Breast epithelium (tissue), 4 donors: Measurements from ENCODE around the gene ANG. TPM values are rescaled to one million over a fixed set of nuclear protein-coding genes. Genes with fewer than 3 reads are reported as not detected.

Experiments
- DNase-seq, 2 donors: peaks; one replicate each; pipeline ENCODE4 v3.0.0-alpha.2; 2019; ENCODE audit warnings: low spot score in 2 of 2
- H3K27ac ChIP-seq, 2 donors: fragments of 200-600 bp; sonication (generic) in 1 of 2; one replicate each; pipeline ENCODE4 v1.5.1; 2016 to 2019; ENCODE audit warnings: mild to moderate bottlenecking in 1 of 2
- H3K27me3 ChIP-seq, 2 donors: fragments of 200-600 bp; sonication (generic) in 1 of 2; one replicate each; pipeline versions ENCODE4 v1.5.1 to v1.6.0; 2017 to 2019; ENCODE audit warnings: control low read depth in 1 of 2, mild to moderate bottlenecking in 1 of 2
- H3K36me3 ChIP-seq: fragments of 200-600 bp; one replicate; pipeline ENCODE4 v1.5.1; 2019
- H3K4me1 ChIP-seq, 2 donors: fragments of 200-600 bp; sonication (generic); one replicate each; pipeline ENCODE4 v1.5.1; 2016 to 2019; ENCODE audit warnings: control low read depth in 1 of 2
- H3K4me3 ChIP-seq, 3 donors: fragments of 200-600 bp; sonication (generic); 1 replicate in 2 of 3; 2 replicates in 1 of 3; pipeline ENCODE4 v1.5.1; 2016 to 2019; ENCODE audit warnings: mild to moderate bottlenecking in 3 of 3, moderate library complexity in 2 of 3
- H3K9me3 ChIP-seq, 2 donors: fragments of 200-600 bp; sonication (generic) in 1 of 2; one replicate each; pipeline ENCODE4 v1.5.1; 2016 to 2019; ENCODE audit warnings: control low read depth in 1 of 2
- CTCF ChIP-seq, 3 donors: fragments of 450-650 bp; IDR thresholded peaks; one replicate each; pipeline ENCODE4 v1.5.1; 2016 to 2017; ENCODE audit warnings: antibody characterized with exemption in 3 of 3, mild to moderate bottlenecking in 3 of 3, moderate library complexity in 3 of 3
- POLR2A ChIP-seq: fragments of 450-650 bp; IDR thresholded peaks from one replicate; pipeline ENCODE4 v1.6.1; 2016; ENCODE audit warnings: antibody characterized with exemption, mild to moderate bottlenecking, moderate library complexity
- POLR2AphosphoS5 ChIP-seq, 3 donors: sonication (generic); formaldehyde crosslinking; IDR thresholded peaks; one replicate each; pipeline ENCODE4 v1.6.1; 2017; ENCODE audit warnings: antibody characterized with exemption in 3 of 3
- intact Hi-C: fragments of 100-400 bp; cut with DNase I; formaldehyde crosslinking; loops from one replicate; pipeline ENCODE4 v1.15.1; 2023; ENCODE audit warnings: low total_unique reads
- total RNA-seq, 3 donors: library from RNA; depleted of rRNA; stranded (reverse); fragments of >200 nt; gene quantifications; one replicate each; pipeline ENCODE4 v1.1.0, GENCODE V29; 2016

The ANG gene
- total RNA-seq, 3 donors from 2014 or later = 49.2 to 59.8 (median 55.5) TPM

- H3K27me3 ChIP-seq = peaks cover 0 to 22% of the 10 kb centered on the region in 2 donors
- H3K27ac ChIP-seq = no peak overlapping the region
- TF ChIP-seq CTCF (IDR thresholded peaks at IDR 0.05) = no peak
- TF ChIP-seq POLR2AphosphoS5 (IDR thresholded peaks at IDR 0.05) = no peak
- no peak for TF ChIP-seq POLR2A
- H3K4me1 ChIP-seq = no peaks in the 10 kb centered on the region
- intact Hi-C loops = no loop called here
- DNase-seq = no peak
- H3K4me3 ChIP-seq = no peak overlapping the region
- H3K36me3 ChIP-seq = no peaks in the 10 kb centered on the region
- H3K9me3 ChIP-seq = no peaks in the 10 kb centered on the region
Measured at GRCh38 chr14:20645481-20645880, 43.1 kb upstream of the ANG start.

GRCh38 chr14:20652996-20653975 lies 35.3 kb upstream of the ANG start:
- H3K4me3 ChIP-seq = peak overlapping the region in 1 of 3 donors; percentile 12
- no peak overlapping the region for H3K27ac ChIP-seq
- no peak for TF ChIP-seq POLR2A
- H3K36me3 ChIP-seq = no peaks in the 10 kb centered on the region
- H3K27me3 ChIP-seq = peaks cover 4 to 56% of the 10 kb centered on the region in 2 donors
- intact Hi-C loops = no loop called here
- no peak for DNase-seq
- H3K9me3 ChIP-seq = no peaks in the 10 kb centered on the region
- no peaks in the 10 kb centered on the region for H3K4me1 ChIP-seq

DNA sequence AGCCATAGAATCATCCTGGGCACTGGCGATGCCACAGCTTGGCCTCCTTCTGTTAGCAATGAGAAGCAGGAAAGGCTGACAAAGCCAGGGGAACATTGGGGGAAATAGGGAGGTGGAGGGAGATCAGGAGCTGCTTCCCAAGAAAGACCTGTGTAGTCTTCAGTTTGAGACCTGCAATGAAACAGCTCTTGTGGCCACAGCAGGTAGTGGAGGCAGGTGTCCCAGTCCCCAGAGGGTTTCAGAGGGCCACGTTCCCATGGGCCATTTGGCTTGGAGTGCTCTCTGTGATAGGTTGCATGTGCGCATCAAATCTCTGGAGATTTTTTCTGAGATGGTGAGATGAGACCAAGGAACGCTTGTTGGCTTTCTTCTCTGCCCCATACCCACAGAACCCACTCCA lies 32.7 kb upstream of the ANG start:
- Histone ChIP-seq H3K36me3 (no peaks in the 10 kb centered on the region), H3K27me3 (peaks cover 4 to 67% of the 10 kb centered on the region in 2 donors), H3K9me3 (no peaks in the 10 kb centered on the region), H3K4me3 (no peak overlapping the region), H3K4me1 (no peaks in the 10 kb centered on the region), H3K27ac (no peak overlapping the region)
- intact Hi-C loops = no loop called here
- DNase-seq = no peak
- no peak for TF ChIP-seq POLR2A

- H3K36me3 ChIP-seq = no peaks in the 10 kb centered on the region
- intact Hi-C loops = no loop called here
Measured at GRCh38 chr14:20656274-20656673, 32.3 kb upstream of the ANG start.

DNA sequence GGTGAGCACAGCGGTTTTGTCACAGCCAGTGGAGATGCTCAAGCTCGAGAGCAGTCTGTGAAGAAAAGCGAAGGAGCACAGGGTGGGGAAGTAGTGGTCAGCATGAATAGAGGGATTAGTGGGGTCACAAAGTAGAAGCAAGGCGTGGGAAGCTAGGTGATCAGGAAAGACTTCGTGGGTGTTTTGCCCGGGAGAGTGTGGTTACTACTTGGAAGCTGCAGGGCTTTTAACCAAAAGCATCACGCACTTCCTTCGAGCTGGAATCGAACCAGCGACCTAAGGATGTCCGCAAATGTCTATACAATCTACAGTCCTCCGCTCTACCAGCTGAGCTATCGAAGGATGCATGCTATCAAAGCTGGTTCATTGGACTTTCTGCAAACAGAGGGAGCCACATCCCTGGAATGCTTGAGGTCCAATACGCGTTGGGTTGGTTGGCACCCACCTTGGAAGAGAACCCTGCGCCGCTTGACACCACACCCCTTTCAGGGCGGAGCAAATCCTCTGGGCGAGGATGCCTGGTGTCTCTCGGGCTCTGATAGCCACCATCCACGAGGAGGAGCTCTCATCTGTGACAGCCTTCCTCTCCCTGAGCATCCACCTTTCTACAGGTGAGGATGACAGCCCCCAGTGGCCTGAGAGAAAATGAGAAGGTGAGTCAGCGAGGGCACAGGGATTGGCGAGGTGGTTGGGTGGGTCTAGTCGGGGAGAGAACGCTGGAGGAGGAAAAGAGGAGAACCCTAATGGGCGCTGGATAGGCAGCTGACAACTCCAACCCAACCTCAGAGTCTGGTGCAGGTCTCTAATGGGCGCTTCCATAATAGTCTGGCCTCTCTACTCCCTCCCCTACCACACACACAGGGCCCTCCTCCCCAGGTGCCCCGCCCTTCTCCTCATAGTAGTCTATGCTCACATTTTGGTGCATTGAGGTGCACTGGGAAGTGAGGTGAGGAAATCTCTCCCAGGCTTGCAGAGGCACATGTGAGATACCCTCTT lies 31.1 kb upstream of the ANG start:
- H3K4me1 ChIP-seq = no peaks in the 10 kb centered on the region
- no peak for DNase-seq
- peaks cover 4 to 51% of the 10 kb centered on the region in 2 donors for H3K27me3 ChIP-seq
- intact Hi-C loops = no loop called here
- no peaks in the 10 kb centered on the region for H3K36me3 ChIP-seq
- no peak overlapping the region for H3K27ac ChIP-seq
- TF ChIP-seq CTCF (IDR thresholded peaks at IDR 0.05) (no peak), POLR2AphosphoS5 (IDR thresholded peaks at IDR 0.05) (no peak), POLR2A (no peak)
- H3K4me3 ChIP-seq = no peak overlapping the region
- H3K9me3 ChIP-seq = no peaks in the 10 kb centered on the region

More at GRCh38 chr14:20656274-20656673, 32.3 kb upstream of the ANG start:
- no peak overlapping the region for H3K4me3 ChIP-seq
- H3K9me3 ChIP-seq = no peaks in the 10 kb centered on the region
- no peaks in the 10 kb centered on the region for H3K4me1 ChIP-seq
- peaks cover 4 to 63% of the 10 kb centered on the region in 2 donors for H3K27me3 ChIP-seq
- no peak overlapping the region for H3K27ac ChIP-seq
- no peak for DNase-seq
- no peak for TF ChIP-seq POLR2A
- TF ChIP-seq CTCF (IDR thresholded peaks at IDR 0.05) = no peak
- TF ChIP-seq POLR2AphosphoS5 (IDR thresholded peaks at IDR 0.05) = no peak
